ENCODE results near the gene SNTG2. TPM values are rescaled to one million over a fixed set of nuclear protein-coding genes. Genes with fewer than 3 reads are reported as not detected.

Gene SNTG2
- total and polyA plus RNA-seq, 2 donors (not counting 3 experiments of a cell fraction or from before 2014, with no cell fraction given): not detected

- FAIRE-seq (no peak), DNase-seq (ENCODE audit: low read depth, low spot score) (no peak)
- intact Hi-C loops (cut with micrococcal nuclease): no loop called here
- TF ChIP-seq GATA2 (IDR thresholded peaks at IDR 0.05; ENCODE audit: insufficient read depth, insufficient read length, low read depth, low read length): no peak
- TF ChIP-seq POLR2AphosphoS5 (IDR thresholded peaks at IDR 0.05; ENCODE audit: insufficient read depth, low read depth, low read length): no peak
- TF ChIP-seq MAX (IDR thresholded peaks at IDR 0.05; ENCODE audit: insufficient read depth, insufficient read length): no peak
- no peak for TF ChIP-seq POLR2A (IDR thresholded peaks at IDR 0.05; ENCODE audit: low read depth, low read length)
- TF ChIP-seq FOS (IDR thresholded peaks at IDR 0.05; ENCODE audit: borderline replicate concordance, insufficient read depth, low read length): no peak
- TF ChIP-seq JUN (IDR thresholded peaks at IDR 0.05; ENCODE audit: borderline replicate concordance, insufficient read depth, insufficient read length, low read depth): no peak
- no peak for TF ChIP-seq MYC (IDR thresholded peaks at IDR 0.05; ENCODE audit: low read depth, low read length)
- no peak for TF ChIP-seq EZH2 (IDR thresholded peaks at IDR 0.05; ENCODE audit: borderline replicate concordance, low read depth, low read length, severe bottlenecking)
- TF ChIP-seq CTCF (IDR thresholded peaks at IDR 0.05; ENCODE audit: extremely low read depth in 1 of 2, insufficient read depth in 1 of 2, low read depth in 1 of 2, low read length in 2 of 2): no peak
- Histone ChIP-seq H3K4me1 (ENCODE audit: control insufficient read depth, extremely low read depth, insufficient read depth, low read length) (no peaks in the 10 kb centered on the region), H2AFZ (ENCODE audit: low read depth, low read length) (no peak overlapping the region), H3K9me1 (replicated peaks; ENCODE audit: control insufficient read depth, extremely low read depth, insufficient read depth, low read length) (no peaks in the 10 kb centered on the region), H3K79me2 (ENCODE audit: control insufficient read depth, insufficient read depth, low read length) (no peaks in the 10 kb centered on the region), H3K9me3 (replicated peaks; ENCODE audit: control insufficient read depth, insufficient read depth, low read length) (peaks cover 6% of the 10 kb centered on the region), H3K4me2 (ENCODE audit: insufficient read depth, low read length) (no peak overlapping the region), H3K36me3 (ENCODE audit: control insufficient read depth in 2 of 2, extremely low read depth in 1 of 2, insufficient read depth in 2 of 2, low read length in 2 of 2) (no peaks in the 10 kb centered on the region), H3K9ac (replicated peaks; ENCODE audit: extremely low read depth, insufficient read depth, low read length) (no peak overlapping the region), H4K20me1 (replicated peaks; ENCODE audit: control insufficient read depth, extremely low read depth, insufficient read depth, low read length) (no peaks in the 10 kb centered on the region), H3K27ac (ENCODE audit: insufficient read depth, low read depth, low read length) (no peak overlapping the region), H3K27me3 (ENCODE audit: control insufficient read depth in 2 of 2, insufficient read depth in 2 of 2, low read length in 2 of 2) (no peaks in the 10 kb centered on the region), H3K4me3 (replicated peaks in 1 of 3; ENCODE audit: insufficient read depth in 1 of 3, low read depth in 1 of 3, low read length in 3 of 3) (no peak overlapping the region)
- ChIA-PET POLR2A (no interaction called here), CTCF (no interaction called here)
- dilution Hi-C loops (cut with MboI; ENCODE audit: extremely low pct_ligation_motif_present, low sequenced_read_pairs): no loop called here
- BruUV-seq (replicated peaks): no TSS peak
Observed at GRCh38 chr2:1162246-1162645, 211.6 kb downstream of the SNTG2 start.
